K562 (cell line): Measurements from ENCODE around the gene SCAF11. TPM values are rescaled to one million over a fixed set of nuclear protein-coding genes. Genes with fewer than 3 reads are reported as not detected.

ENCODE experiments used
- ARID3A ChIP-seq: IDR thresholded peaks from 2 replicates; pipeline ENCODE4 v1.6.1; 2012; ENCODE audit warnings: low read depth, low read length, improper control_type of control experiment, borderline replicate concordance
- CAMTA2 ChIP-seq: fragments of 250-450 bp; sonication (Bioruptor Pico); conservative IDR thresholded peaks from 2 replicates; pipeline ENCODE4 v1.5.1; 2022
- CBX5 ChIP-seq: IDR thresholded peaks from 2 replicates; pipeline ENCODE4 v1.6.1; 2014; ENCODE audit warnings: low read depth, borderline replicate concordance
- DDX20 ChIP-seq: fragments of 450-650 bp; IDR thresholded peaks from 2 replicates; pipeline ENCODE4 v1.6.1; 2016; ENCODE audit warnings: missing genetic modification characterization, low read depth, mild to moderate bottlenecking, missing compliant biosample characterization, moderate library complexity
- DIDO1 ChIP-seq: fragments of 450-650 bp; IDR thresholded peaks from 2 replicates; pipeline ENCODE4 v1.6.1; 2016; ENCODE audit warnings: low read depth, missing biosample characterization, missing genetic modification characterization
- EHMT2 ChIP-seq: fragments of 450-650 bp; IDR thresholded peaks from 2 replicates; pipeline ENCODE4 v1.6.1; 2018; ENCODE audit warnings: antibody characterized with exemption
- ELF1 ChIP-seq: fragments of 200-800 bp; sonication (Bioruptor generic); IDR thresholded peaks from 2 replicates; pipeline ENCODE4 v1.6.1; 2016; ENCODE audit warnings: missing genetic modification characterization, missing compliant biosample characterization
- FOXA1 ChIP-seq: fragments of 450-650 bp; IDR thresholded peaks from 2 replicates; pipeline ENCODE4 v1.6.1; 2016; ENCODE audit warnings: mild to moderate bottlenecking, borderline replicate concordance
- GATAD2B ChIP-seq: fragments of 450-650 bp; IDR thresholded peaks from 2 replicates; pipeline ENCODE4 v1.6.1; 2017; ENCODE audit warnings: mild to moderate bottlenecking, borderline replicate concordance
- KDM2B ChIP-seq: fragments of 250-450 bp; sonication (Bioruptor Pico); IDR thresholded peaks from 2 replicates; pipeline ENCODE4 v1.8.0; 2021; ENCODE audit warnings: mild to moderate bottlenecking, moderate library complexity
- MEF2D ChIP-seq: conservative IDR thresholded peaks from 2 replicates; pipeline ENCODE4 v1.6.1; 2016; ENCODE audit warnings: low read depth, missing genetic modification characterization, missing compliant biosample characterization
- NFE2L1 ChIP-seq: fragments of 450-650 bp; IDR thresholded peaks from 2 replicates; pipeline ENCODE4 v1.6.1; 2016; ENCODE audit warnings: missing genetic modification characterization, low read depth, mild to moderate bottlenecking, missing compliant biosample characterization, moderate library complexity, borderline replicate concordance
- NR2F6 ChIP-seq: fragments of 450-650 bp; formaldehyde crosslinking; IDR thresholded peaks from 2 replicates; pipeline ENCODE4 v1.4.0; 2020; ENCODE audit warnings: mild to moderate bottlenecking
- PHB ChIP-seq: fragments of 250-450 bp; sonication (Bioruptor Pico); IDR thresholded peaks from 2 replicates; pipeline ENCODE4 v1.5.0; 2021
- SAFB2 ChIP-seq: fragments of 200-400 bp; formaldehyde crosslinking; IDR thresholded peaks from 2 replicates; pipeline ENCODE4 v1.6.1; 2018; ENCODE audit warnings: borderline replicate concordance, low read length, low read depth, moderate library complexity; ENCODE audit not compliant: severe bottlenecking
- USF2 ChIP-seq: sonication (generic); formaldehyde crosslinking; IDR thresholded peaks from 2 replicates; pipeline ENCODE4 v1.5.0; 2020; ENCODE audit warnings: missing genetic modification reagents
- ZBTB49 ChIP-seq: sonication (generic); formaldehyde crosslinking; IDR thresholded peaks from 2 replicates; pipeline ENCODE4 v1.8.0; 2022; ENCODE audit warnings: missing genetic modification reagents, mild to moderate bottlenecking, borderline replicate concordance
- ZBTB5 ChIP-seq: fragments of 450-650 bp; IDR thresholded peaks from 2 replicates; pipeline ENCODE4 v1.6.1; 2017; ENCODE audit warnings: antibody characterized with exemption
- ZKSCAN1 ChIP-seq: fragments of 150-350 bp; IDR thresholded peaks from 2 replicates; pipeline ENCODE4 v1.6.1; 2016; ENCODE audit warnings: low read depth, low read length
- ZKSCAN3 ChIP-seq: fragments of 250-450 bp; sonication (Bioruptor Pico); IDR thresholded peaks from 2 replicates; pipeline ENCODE4 v1.4.0; 2020
- ZNF24 ChIP-seq: fragments of 450-650 bp; IDR thresholded peaks from 2 replicates; pipeline ENCODE4 v1.6.1; 2016
- ZNF778 ChIP-seq: fragments of 450-650 bp; formaldehyde crosslinking; IDR thresholded peaks from 2 replicates; pipeline ENCODE4 v1.4.0; 2020; ENCODE audit warnings: mild to moderate bottlenecking, moderate library complexity
- polyA plus RNA-seq, 8 experiments: library from polyadenylated mRNA; depleted of rRNA in 4 of 8; stranded (reverse) in 5 of 8; unstranded in 3 of 8; fragments of >200 nt; fragmentation: Nextera tagmentation in 2 of 8; fragmentation: Illumina TruSeq in 1 of 8; extraction: Ambion mirVana in 2 of 8; extraction: Trizol in 1 of 8; gene quantifications; 2 replicates each; pipeline versions ENCODE4 v1.2.1 to v1.2.3, GENCODE V29; 2011 to 2014; ENCODE audit warnings: inconsistent platforms in 1 of 8, missing spikeins in 1 of 8
- total RNA-seq, 7 experiments: library from RNA; depleted of rRNA in 6 of 7; stranded (reverse); fragments of >200 nt in 6 of 7; fragmentation: Illumina TruSeq in 2 of 7; extraction: Trizol in 2 of 7; gene quantifications; 2 replicates each; pipeline versions ENCODE4 v1.2.1 to v1.2.3, GENCODE V29; 2011 to 2021; ENCODE audit warnings: low replicate concordance in 1 of 7

SCAF11 gene
- total and polyA plus RNA-seq, 9 of the 15 experiments (the other 6 are each of a cell fraction or from before 2014, with no cell fraction given), result 30.4 to 119 (median 80.0) TPM

GRCh38 chr12:45990468-45991283 lies at the start of gene SCAF11 (continued):
- TF ChIP-seq KDM2B (CRISPR knock-in tag) (peak; percentile 82; the same call in 1 of the 2 replicates), ZKSCAN1 (peak; percentile 72; the same call in 1 of the 2 replicates), FOXA1 (no peak), ZNF24 (no peak; the same call in 1 of the 2 replicates), NFE2L1 (tag) (no peak), DDX20 (tag) (no peak), ARID3A (0 out of 2 replicates have a peak, but pooled peaks have one; percentile 12), CAMTA2 (CRISPR knock-in tag) (no peak), GATAD2B (no peak; the same call in 1 of the 2 replicates), SAFB2 (no peak), ZNF778 (CRISPR knock-in tag) (no peak), ELF1 (tag) (peak; percentile 42; the same call in 1 of the 2 replicates), MEF2D (no peak), NR2F6 (CRISPR knock-in tag) (no peak; the same call in 1 of the 2 replicates), ZKSCAN3 (CRISPR knock-in tag) (no peak), USF2 (CRISPR knock-in tag) (peak; percentile 88), ZBTB49 (CRISPR knock-in tag) (no peak; the same call in none of the 2 replicates), EHMT2 (no peak), DIDO1 (tag) (0 out of 2 replicates have a peak, but pooled peaks have one; percentile 38), CBX5 (no peak), PHB (no peak), ZBTB5 (no peak)
